NOMO-1 (cell line): ENCODE results near the gene SLC45A1.
"Not testable (repeated sequence)": the region's sequence is repeated elsewhere in the genome, so short reads cannot be mapped to it uniquely, and the experiment has no call there.

ENCODE experiments used
- DNase-seq, 2 experiments: peaks; one replicate each; lab custom pipeline; 2025; ENCODE audit not compliant: unreplicated experiment in 2 of 2; lab: John Stamatoyannopoulos, UW

The SLC45A1 gene

DNA sequence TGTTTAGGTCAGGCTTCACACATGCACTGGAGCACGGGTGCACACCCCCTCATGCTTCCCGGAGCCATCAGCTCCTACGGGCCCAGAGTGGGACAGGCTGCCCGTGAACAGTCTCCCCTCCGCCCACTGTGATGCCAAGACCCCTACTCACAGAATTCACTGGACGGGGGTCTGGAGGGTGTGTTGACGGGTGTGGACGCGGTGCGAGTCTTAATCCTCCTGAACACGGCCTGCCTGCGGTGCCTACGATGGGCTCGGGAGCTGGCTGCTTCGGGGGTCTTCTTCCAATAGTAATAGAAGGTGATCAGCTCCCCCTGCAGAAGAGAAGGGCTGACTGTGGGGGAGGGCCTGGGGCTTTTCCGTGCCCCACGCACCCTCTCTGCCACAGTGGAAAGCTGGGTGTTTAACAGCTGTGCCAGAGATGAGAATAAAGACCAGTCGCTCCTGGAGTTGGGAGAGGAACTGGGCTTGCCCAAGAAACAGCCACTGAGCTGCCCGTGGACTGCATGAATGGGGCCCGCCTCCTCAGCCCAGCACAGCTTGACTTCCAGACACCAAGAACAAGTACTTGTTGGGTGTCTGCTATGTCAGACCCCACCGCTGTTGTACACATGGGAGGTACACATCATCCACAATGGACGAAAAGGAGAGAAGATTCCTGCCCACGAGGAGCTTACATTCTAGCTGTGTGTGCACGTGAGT is 47.9 kb downstream of the SLC45A1 start:
- DNase-seq: no peak

DNA sequence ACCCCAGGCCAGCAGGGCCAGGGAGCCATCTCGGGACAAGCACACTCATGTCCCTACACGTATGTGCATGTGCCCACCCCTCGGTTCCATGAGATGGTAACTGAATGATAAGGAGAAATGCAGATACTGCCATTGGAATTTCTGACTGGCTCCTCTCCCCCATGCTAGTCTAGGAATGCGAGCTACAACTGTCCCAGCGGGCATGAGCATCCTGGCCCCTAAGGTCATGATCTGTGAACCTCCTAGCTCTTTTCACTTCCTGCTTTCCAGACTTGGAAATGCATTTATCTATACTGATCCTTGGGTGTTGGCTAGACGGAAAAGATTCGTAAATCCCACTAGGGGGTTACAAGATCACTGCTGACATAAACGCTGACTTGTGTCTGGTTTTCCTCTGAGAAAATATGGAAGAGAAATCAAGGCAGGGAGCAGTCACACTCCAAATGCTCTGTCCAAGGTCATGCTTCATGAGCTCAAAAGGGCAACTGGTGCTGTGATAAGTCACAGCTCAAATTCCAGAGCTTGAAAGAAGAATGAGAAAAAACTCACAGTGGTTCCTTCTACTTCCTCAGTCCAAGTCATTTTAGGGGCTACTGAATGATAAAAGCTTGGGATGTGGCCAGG is 49.8 kb downstream of the SLC45A1 start:
- no peak for DNase-seq

DNA sequence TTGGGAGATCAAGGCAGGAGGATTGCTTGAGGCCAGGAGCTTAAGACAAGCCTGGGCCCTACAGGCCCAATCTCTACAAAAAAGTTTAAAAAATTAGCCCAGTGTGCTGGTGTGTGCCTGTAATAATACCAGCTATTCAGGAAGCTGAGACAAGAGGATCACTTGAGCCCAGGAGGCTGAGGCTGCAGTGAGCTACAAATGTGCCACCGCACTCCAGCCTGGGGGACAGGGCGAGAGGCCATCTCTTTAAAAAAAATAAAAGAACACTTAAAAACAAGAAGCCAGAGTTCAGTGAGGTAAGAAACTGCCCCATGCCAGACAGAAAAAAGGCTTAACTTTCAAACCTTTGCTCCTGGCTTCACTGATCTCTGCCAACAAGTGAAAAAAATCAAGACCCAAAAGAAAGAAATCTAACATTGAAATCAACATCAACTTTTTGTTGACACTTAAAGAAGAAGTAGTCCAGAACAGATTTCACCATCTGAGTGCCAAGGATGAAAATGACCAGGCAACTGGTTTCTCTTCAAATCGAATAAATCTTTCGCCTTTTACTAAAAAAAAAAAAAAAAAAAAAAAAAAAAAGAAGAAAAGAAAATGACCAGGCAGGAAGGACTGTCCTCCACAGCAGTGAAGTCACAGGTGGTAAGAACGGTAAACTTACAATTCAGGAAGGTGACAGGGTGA is 51.2 kb downstream of the SLC45A1 start:
- DNase-seq: no peak

DNA sequence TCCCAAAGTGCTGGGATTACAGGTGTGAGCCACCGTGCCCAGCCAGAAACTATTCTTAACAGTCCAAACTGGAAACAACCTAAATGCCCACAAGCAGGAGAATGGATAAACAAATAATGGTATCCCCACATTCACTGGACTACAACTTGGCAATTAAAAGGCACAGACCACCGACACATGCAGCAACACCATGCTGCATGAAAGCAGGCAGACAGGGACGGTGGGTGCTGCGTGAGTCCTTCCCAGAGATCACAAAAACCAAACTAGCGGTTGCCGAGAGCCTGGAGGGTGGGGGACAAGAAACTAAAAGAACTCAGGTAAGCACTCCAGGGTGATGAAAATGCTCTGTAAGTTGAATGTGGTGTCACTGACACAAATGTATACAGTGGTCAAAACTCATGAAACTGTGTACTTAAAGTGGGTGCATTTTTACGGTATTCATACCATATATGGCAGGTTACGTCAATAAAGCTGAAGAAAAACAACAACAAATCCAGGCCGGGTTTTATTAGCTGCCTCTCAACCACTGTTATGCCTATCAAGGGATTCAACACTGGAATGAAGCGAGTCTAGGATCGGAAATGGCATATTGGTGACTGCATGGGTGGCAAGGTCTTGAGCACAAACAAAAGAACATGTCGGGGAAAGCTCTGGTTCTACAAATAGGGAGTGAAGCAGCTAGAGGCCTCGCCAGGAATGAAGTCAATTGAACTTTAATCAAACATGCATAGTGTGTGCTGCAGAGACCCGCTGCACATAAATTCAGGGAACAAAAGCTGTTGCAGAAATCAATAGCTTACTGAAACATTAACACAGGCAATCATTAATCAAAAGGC is 52.4 kb downstream of the SLC45A1 start:
- DNase-seq: no peak

- no peak for DNase-seq
These were observed 53.0 kb downstream of the SLC45A1 start for GRCh38 chr1:8370905-8371315.

- DNase-seq: no peak
These were observed 53.6 kb downstream of the SLC45A1 start for GRCh38 chr1:8371372-8371991.

- DNase-seq: no peak
These were observed 55.2 kb downstream of the SLC45A1 start for GRCh38 chr1:8373125-8373524.

GRCh38 chr1:8373581-8374241 is 55.8 kb downstream of the SLC45A1 start:
- no peak for DNase-seq

DNA sequence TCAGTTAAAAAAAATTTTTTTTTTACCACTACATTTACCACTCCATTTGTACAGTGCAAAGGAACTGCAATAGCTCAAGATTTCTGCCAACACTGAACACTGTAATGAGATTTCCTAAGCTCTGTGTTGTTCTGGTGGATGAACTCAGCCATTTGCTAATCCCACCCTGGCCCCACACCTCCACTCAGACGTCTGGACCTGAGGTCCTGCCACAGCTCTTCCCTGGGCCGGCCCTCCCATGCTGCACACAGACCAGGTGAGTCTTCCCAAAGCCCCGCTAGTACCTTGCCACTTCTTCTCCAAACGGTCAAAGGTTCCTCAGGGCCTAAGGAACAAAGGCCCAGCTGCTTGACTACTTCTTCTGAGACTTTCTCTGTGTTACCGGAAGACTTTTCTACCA is 56.4 kb downstream of the SLC45A1 start:
- DNase-seq: no peak

DNA sequence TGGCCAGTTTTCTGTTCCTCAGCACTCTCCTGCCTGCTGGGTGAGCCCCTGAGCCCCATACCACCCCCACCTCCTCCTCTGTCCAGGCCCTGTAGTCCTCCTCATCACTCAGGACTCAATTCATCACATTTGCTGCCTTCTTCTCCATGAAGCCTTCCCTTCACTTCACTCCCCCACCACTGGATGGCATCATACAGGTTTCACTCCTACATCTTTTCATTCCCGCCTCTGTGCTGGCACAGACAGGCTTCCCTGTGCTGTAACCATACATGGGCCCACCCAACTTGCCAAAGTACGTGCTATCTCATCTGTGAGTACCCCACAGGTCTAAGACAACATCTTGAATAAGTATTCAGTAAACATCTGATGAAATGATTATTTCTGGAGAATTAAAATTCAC is 56.9 kb downstream of the SLC45A1 start:
- no peak for DNase-seq

DNA sequence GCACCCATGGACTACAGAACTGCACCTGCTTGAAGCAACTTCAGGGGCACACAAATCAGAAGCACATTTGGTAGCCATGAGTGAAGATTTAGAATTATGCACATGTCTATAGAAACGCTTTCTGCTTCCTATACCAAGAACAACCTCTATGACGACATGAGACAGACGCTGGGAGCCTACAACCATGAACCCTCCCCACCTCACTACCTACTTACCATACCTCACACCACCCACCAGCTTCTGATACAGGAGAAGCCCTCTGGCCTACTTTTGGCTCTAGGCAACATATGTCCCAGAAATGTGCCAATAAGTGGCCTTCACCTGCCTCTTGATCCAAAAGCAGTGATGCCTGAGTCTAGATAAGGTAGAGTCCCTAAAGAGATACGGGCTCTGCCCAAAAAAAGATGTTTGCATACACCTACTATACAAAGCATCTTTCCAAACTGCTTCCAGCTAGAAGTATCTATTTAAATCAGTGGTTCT is 58.5 kb downstream of the SLC45A1 start:
- DNase-seq: no peak

GRCh38 chr1:8377271-8377981 is 59.5 kb downstream of the SLC45A1 start:
- no peak for DNase-seq

- no peak for DNase-seq
These were observed 60.3 kb downstream of the SLC45A1 start for GRCh38 chr1:8378178-8378577.

GRCh38 chr1:8378981-8379470 is 61.1 kb downstream of the SLC45A1 start:
- no peak for DNase-seq

DNA sequence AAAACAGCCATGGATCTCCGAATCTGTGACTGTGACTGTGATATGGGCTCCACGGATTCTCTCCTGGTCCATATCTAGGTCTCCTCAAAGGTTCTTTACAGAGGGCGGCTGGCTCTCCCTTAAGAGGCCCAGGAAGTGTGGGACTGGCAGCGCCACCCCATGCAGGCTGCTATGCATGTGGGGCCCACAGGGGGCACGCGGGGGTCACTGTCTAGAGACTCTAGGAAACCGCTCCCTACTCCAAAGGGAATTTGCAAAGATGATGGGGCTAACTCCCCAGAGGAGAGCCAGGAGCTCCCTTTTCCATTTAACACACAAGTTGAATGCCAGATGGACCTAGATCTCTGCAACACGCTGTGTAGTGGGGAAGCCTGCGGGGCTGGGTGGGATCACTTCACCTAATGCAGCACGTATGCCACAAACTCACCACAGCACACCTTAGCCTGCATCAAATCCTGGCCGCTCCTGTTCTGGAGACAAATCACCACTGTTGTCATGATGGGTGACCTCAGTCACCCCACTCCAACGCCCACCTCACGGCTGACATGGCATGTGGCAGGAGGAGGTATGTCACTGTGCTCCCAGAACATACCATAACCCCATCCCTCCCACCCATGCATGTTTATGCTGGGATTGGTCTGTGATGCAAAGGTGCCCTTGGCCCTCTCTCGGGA is 61.7 kb downstream of the SLC45A1 start:
- DNase-seq: no peak

DNA sequence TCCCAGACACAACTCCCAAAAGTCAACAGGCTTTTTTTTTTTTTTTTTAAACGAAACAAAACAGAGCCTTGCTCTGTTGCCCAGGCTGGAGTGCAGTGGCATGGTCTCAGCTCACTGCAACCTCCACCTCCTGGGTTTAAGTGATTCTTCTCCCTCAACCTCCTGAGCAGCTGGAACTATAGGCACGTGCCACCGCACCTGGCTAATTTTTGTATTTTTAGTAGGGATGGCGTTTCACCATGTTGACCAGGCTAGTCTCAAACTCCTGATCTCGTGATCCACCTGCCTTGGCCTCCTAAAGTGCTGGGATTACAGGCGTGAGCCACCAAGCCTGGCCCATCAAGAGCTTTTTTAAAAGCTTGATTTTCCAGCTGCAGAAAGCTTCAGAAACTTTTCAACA is 62.4 kb downstream of the SLC45A1 start:
- not testable (repeated sequence) for DNase-seq

DNA sequence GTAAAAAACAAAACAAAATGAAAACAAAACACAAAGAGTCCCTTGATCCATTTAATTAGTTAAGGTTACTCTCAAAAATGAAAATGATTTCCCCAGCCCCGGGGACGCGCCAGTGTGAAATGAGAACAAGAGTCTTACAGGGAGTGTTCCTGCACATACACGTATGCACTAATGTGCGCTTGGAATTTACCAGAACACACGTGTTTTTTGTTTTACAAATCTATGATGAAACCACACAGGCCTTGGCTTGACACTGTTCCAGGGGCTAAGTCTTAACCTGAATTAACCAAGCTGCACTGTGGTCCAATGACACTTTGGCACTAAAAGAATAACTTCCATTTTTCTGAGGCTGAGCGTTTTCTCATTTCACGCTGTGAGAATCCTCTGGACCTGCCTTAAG is 63.7 kb downstream of the SLC45A1 start:
- DNase-seq: no peak

- DNase-seq: no peak
These were observed 64.2 kb downstream of the SLC45A1 start for GRCh38 chr1:8382051-8382505.
